ENCODE data around the gene KCNAB1.
A peak's percentile ranks its signal among the peaks of the same experiment; 100 is the strongest.

Gene KCNAB1

GRCh38 chr3:156407617-156408225 lies 287.3 kb downstream of the KCNAB1 start:
- no peak for DNase-seq (ENCODE audit: low spot score)

- DNase-seq (ENCODE audit: low spot score) = no peak
Measured at GRCh38 chr3:156409694-156410093, 289.3 kb downstream of the KCNAB1 start.

- DNase-seq (ENCODE audit: low spot score) = no peak
Measured at GRCh38 chr3:156412600-156412999, 292.2 kb downstream of the KCNAB1 start.

GRCh38 chr3:156413293-156413892 lies 293.0 kb downstream of the KCNAB1 start:
- no peak for DNase-seq (ENCODE audit: low spot score)

- DNase-seq (ENCODE audit: low spot score) = no peak
Measured at GRCh38 chr3:156416846-156417558, 296.6 kb downstream of the KCNAB1 start.

- DNase-seq (ENCODE audit: low spot score) = no peak
Measured at GRCh38 chr3:156417559-156418132, 297.3 kb downstream of the KCNAB1 start.

GRCh38 chr3:156418428-156418827 lies 298.1 kb downstream of the KCNAB1 start:
- DNase-seq (ENCODE audit: low spot score) = no peak

GRCh38 chr3:156421534-156421933 lies 301.2 kb downstream of the KCNAB1 start:
- no peak for DNase-seq (ENCODE audit: low spot score)

- no peak for DNase-seq (ENCODE audit: low spot score)
Measured at GRCh38 chr3:156424758-156425157, 304.4 kb downstream of the KCNAB1 start.

GRCh38 chr3:156425651-156426050 lies 305.3 kb downstream of the KCNAB1 start:
- no peak for DNase-seq (ENCODE audit: low spot score)

- no peak for DNase-seq (ENCODE audit: low spot score)
Measured at GRCh38 chr3:156429125-156429524, 308.7 kb downstream of the KCNAB1 start.

- no peak for DNase-seq (ENCODE audit: low spot score)
Measured at GRCh38 chr3:156431334-156432124, 311.2 kb downstream of the KCNAB1 start.

- DNase-seq (ENCODE audit: low spot score) = no peak
Measured at GRCh38 chr3:156432563-156432962, 312.2 kb downstream of the KCNAB1 start.

- no peak for DNase-seq (ENCODE audit: low spot score)
Measured at GRCh38 chr3:156433138-156433537, 312.8 kb downstream of the KCNAB1 start.

- DNase-seq (ENCODE audit: low spot score) = no peak
Measured at GRCh38 chr3:156433910-156434309, 313.5 kb downstream of the KCNAB1 start.

- no peak for DNase-seq (ENCODE audit: low spot score)
Measured at GRCh38 chr3:156434921-156435320, 314.5 kb downstream of the KCNAB1 start.

- no peak for DNase-seq (ENCODE audit: low spot score)
Measured at GRCh38 chr3:156443079-156443478, 322.7 kb downstream of the KCNAB1 start.

GRCh38 chr3:156445117-156446090 lies 325.0 kb downstream of the KCNAB1 start:
- DNase-seq (ENCODE audit: low spot score) = no peak

- peak; percentile 9 for DNase-seq (ENCODE audit: low spot score)
Measured at GRCh38 chr3:156448300-156448699, 327.9 kb downstream of the KCNAB1 start.

- DNase-seq (ENCODE audit: low spot score) = peak; percentile 10
Measured at GRCh38 chr3:156449710-156450574, 329.6 kb downstream of the KCNAB1 start.
